HG03521 (cell line): ENCODE results near the gene RBM4B.
"Not testable (repeated sequence)": the region's sequence is repeated elsewhere in the genome, so short reads cannot be mapped to it uniquely, and the experiment has no call there.

Source experiments
- ATAC-seq: cut with Tn5 transposase; IDR thresholded peaks from one replicate; pipeline ENCODE4 v1.9.1; 2021; ENCODE audit warnings: mild to moderate bottlenecking, moderate library complexity; ENCODE audit not compliant: unreplicated experiment

RBM4B gene

DNA sequence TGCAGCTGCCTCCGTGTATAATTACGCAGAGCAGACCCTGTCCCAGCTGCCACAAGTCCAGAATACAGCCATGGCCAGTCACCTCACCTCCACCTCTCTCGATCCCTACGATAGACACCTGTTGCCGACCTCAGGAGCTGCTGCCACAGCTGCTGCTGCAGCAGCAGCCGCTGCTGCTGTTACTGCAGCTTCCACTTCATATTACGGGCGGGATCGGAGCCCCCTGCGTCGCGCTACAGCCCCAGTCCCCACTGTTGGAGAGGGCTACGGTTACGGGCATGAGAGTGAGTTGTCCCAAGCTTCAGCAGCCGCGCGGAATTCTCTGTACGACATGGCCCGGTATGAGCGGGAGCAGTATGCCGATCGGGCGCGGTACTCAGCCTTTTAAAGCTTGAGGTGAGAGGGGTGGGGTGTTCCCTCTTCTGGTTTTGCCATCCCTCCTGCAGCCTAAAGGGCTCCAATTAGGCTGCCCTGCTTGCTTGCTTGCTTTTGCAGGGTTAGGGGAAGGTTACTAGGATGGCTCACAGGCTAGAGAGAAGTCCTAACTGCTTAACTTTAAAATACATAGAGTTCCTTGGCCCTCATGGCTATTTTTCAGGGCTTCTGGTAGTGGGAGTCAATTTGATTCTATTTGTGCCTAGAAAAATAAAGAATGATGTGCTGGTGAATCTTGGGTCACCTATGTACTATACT lies 33.8 kb downstream of the RBM4B start:
- ATAC-seq: no peak

DNA sequence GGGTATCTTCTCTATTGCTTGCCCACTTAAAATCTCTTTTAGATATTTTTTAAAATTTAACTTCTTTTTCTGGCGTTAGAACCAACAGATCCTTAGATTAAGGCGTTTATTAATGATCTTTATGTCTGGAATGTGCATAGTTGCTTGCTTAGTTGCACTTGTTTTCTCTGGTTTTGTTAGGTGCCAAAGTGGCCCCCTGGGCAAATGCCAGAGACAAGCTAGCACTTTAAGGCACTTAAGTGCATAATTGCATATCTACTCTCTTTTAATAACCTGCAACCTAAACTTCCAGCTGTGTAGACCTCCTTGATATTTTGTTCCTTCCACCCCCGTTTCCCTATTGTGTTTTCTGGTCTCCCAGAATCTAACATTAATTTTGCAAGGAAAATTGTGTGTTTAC lies 35.9 kb downstream of the RBM4B start:
- ATAC-seq: no peak

- not testable (repeated sequence) for ATAC-seq
Measured at GRCh38 chr11:66639814-66640340, 37.8 kb downstream of the RBM4B start.

GRCh38 chr11:66639066-66639813 lies 38.4 kb downstream of the RBM4B start:
- ATAC-seq: no peak

DNA sequence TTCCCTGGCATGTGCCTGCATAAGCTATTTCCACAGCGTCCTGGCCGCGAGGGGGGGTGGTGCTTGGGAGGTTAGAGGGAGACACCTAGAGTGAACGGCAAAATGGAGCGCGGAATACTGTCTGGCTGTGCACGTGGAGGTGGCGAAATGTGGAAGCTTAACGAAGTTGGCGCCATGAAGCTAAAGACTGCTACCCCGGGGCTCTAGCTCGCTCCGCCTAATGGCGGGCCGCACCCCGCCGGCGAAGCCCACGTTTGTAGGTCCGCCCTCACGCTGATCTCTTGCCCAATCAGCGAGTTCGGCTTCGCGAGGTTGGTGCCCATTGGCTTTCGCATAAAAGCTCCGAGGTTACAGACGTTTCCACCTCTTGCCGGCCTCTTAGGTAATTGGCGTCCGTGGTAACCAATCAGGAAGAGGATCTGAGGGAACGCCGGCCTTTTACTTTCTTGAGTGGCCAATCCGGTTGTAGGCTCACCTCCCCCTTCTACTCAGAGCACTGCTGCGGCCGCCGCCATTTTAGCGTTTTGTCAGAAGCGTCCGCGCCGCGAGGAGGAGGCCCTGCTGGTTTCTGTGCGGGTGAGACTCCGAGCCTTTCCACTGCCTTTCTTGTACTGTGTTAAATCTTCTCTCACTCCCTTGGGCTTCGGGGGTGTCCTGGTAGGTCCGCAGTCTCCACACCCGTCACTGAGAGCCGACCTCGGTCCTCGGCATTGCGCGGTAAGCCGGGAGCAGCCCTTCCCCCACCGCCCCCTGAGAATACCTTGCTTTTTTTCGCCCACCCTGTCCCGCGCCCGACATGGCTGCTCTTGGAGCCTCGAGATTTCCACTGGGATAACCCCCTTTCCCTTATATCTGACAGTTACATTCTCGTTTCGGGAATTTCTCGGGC lies 39.3 kb downstream of the RBM4B start, which contains the start of gene RBM4:
RBM4 (plus strand) TSS at position 527 of the 889 bp plus-strand sequence. CDS start 1,009 bp downstream, outside the sequence.
- peak; percentile 93 for ATAC-seq

DNA sequence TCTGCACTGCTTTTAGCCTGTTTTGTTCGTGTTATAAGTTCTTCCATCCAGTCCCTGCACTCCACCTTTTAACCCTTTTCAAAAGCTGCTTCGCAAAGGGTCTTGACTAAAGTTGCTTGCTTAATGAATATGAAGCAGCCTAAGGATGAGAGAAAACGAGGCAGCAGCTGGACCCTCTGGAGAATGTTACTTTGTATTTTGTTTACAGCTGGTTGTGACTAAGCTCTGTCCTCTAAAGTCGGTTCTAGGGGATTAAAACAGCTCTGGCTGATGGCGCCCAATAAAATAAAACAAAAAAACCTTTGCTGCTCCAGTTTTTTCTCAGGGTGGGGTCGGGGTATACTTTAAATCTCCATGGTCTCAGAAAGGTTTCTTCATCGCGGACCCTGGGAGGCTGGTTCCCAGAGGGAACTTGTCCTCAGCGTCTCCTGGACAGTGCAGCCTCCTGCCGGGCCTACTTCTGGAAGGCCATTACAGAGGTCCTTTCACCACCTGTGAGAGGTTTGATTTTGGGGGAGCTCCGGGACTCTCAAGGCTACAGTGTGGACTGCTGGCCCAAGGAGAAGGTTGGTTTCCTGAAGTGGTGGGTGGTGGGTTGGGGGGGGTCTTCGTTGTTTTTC lies 40.0 kb downstream of the RBM4B start:
- ATAC-seq: no peak

GRCh38 chr11:66636411-66636810 lies 41.3 kb downstream of the RBM4B start:
- no peak for ATAC-seq

GRCh38 chr11:66632952-66633351 lies 44.7 kb downstream of the RBM4B start:
- no peak for ATAC-seq

GRCh38 chr11:66631883-66632282 lies 45.8 kb downstream of the RBM4B start:
- no peak for ATAC-seq

GRCh38 chr11:66629356-66629755 lies 48.3 kb downstream of the RBM4B start:
- ATAC-seq: no peak

DNA sequence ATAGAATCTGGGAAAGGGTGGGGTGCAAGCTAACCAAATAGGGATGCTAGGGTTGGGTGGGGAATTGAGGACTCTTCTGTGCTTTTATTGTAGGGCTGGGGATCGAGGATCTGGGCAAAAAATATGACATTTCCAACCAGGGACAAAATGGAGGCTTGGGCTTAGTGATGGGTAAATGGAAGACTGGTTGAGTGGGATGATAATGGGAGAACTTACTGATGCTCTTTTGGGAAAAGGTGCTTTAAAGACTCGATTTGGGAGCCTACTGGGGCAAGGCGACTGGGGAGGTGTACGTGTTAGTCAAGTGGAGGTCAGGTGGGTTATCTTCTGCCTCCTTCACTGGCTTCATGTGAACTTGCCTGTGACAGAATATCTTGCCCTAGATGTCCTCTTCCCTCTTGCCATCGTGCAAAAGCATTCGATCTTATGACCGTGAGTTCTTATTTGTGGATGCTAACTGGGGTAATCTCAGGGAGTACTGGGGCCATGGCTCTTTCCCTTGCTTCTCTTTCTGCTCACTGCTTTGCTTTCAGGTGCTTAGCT lies 49.6 kb downstream of the RBM4B start:
- no peak for ATAC-seq

DNA sequence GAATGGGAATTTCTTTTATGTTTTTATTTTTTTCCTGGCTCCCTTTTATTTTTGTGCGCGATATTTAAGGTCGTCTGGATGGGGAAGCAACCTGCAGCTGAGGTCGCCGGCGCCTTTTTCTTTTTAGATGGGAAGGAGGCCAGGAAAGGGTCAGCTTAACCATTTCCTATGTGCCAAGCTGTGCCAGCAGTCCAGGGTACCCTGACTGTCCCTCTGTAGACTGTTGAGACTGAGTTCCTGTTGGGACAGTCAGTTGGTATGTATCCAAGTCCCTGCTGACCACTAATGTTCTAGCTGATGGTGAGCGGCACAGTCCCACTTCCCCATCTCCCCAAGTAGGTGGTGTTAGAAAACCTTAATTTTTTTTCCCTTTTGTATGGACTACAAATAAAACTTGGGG lies 50.8 kb downstream of the RBM4B start:
- ATAC-seq: no peak

- no peak for ATAC-seq
Measured at GRCh38 chr11:66626382-66626781, 51.3 kb downstream of the RBM4B start.

GRCh38 chr11:66625752-66626149 lies 51.9 kb downstream of the RBM4B start:
- ATAC-seq: no peak

DNA sequence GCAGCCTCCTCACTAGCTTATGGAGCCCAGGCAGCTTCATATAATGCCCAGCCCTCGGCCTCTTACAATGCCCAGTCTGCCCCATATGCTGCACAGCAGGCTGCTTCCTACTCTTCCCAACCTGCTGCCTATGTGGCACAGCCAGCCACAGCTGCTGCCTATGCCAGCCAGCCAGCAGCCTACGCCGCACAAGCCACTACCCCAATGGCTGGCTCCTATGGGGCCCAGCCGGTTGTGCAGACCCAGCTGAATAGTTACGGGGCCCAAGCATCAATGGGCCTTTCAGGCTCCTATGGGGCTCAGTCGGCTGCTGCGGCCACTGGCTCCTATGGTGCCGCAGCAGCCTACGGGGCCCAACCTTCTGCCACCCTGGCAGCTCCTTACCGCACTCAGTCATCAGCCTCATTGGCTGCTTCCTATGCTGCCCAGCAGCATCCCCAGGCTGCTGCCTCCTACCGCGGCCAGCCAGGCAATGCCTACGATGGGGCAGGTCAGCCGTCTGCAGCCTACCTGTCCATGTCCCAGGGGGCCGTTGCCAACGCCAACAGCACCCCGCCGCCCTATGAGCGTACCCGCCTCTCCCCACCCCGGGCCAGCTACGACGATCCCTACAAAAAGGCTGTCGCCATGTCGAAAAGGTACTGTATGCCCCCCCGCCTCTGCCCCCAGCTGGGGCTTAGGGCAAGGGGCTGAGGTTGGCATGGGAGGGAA lies 52.5 kb downstream of the RBM4B start:
- no peak for ATAC-seq

- ATAC-seq: no peak
Measured at GRCh38 chr11:66624450-66624849, 53.2 kb downstream of the RBM4B start.

GRCh38 chr11:66619080-66619554 lies 58.6 kb downstream of the RBM4B start:
- no peak for ATAC-seq

DNA sequence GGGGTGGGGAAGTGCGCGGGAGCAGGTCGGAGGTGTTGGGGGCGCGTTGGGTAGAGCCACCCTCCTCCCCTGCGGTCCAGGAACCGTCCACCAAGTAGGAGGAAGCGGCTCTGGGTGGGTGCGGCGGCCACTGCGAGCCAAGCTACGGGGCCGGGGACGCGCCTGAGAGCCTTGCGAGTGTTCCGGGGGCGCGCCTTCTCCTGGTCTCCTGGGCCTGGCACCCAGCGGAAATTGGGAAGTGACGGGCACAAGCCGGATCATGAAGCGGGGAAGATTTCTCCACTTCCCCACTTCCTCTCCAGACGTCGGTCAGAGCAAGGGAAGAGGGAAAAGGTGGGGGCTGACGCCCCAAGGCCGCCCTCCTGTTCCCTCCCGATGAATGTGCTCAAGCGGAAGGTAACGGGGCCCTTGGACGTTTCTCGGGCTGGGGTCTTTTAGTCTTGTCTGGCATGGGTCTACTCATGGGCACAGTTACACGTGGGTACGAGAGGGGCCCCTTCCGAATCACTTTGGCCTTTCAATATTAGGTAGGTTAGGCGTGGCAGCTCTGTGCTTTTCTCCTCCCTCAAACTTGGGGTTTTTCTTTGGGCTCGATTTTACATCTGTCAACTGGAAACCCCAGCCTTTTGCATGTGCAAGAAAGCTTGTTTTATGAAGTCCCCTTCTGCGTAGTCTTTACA lies 60.4 kb downstream of the RBM4B start:
- no peak for ATAC-seq
